Measurements from ENCODE around the gene PLXND1.

The PLXND1 gene

DNA sequence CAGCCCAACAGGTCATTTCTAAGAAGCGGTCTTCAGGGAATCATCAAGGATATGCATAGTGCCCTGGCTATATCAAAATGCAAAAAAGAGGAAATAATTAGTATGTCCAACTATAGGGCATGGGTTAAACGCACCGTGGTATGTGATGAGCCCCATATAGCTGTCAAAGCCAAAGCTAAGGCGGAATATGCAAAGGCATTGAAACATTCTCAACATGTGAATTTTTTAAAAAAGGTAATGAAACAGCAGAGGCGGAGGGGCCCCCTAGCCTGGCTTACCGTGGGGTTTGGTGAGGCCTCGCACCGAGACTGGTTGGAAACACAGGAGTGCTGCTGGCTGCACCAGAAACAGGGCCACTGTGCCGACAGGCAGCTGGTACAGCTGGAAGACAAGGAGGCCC, 23.2 kb downstream of the PLXND1 start:
- no peak overlapping the region for H3K4me3 ChIP-seq (ENCODE audit: low read depth, low read length)
- DNase-seq (ENCODE audit: low read depth) = no peak
- TF ChIP-seq, protein P1, sequence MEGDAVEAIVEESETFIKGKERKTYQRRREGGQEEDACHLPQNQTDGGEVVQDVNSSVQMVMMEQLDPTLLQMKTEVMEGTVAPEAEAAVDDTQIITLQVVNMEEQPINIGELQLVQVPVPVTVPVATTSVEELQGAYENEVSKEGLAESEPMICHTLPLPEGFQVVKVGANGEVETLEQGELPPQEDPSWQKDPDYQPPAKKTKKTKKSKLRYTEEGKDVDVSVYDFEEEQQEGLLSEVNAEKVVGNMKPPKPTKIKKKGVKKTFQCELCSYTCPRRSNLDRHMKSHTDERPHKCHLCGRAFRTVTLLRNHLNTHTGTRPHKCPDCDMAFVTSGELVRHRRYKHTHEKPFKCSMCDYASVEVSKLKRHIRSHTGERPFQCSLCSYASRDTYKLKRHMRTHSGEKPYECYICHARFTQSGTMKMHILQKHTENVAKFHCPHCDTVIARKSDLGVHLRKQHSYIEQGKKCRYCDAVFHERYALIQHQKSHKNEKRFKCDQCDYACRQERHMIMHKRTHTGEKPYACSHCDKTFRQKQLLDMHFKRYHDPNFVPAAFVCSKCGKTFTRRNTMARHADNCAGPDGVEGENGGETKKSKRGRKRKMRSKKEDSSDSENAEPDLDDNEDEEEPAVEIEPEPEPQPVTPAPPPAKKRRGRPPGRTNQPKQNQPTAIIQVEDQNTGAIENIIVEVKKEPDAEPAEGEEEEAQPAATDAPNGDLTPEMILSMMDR (IDR thresholded peaks at IDR 0.05; ENCODE audit: control insufficient read depth, extremely low read depth, insufficient read depth) = no peak

DNA sequence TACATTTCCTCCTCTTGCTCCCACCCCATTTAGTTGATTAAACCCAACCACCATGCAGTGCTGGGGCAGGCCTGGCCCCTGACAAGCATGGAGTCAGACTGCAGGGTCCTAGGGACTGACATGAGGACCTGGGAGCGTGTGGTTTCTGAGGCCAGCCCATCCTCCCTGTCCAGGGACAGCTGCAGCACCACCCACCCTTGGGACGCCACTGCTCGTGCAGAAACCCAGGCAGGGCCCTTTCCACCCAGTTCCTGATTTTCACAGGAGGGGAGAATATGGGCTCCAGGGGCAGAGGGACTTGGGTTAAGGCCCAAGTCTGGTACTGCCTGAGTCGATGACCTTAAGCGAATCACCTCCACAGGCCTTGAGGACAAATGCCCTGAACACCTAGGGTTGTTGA, 23.7 kb downstream of the PLXND1 start:
- TF ChIP-seq, protein P1 (IDR thresholded peaks at IDR 0.05; ENCODE audit: control insufficient read depth, extremely low read depth, insufficient read depth) = no peak
- no peak for DNase-seq (ENCODE audit: low read depth)
- H3K4me3 ChIP-seq (ENCODE audit: low read depth, low read length) = no peak overlapping the region

DNA sequence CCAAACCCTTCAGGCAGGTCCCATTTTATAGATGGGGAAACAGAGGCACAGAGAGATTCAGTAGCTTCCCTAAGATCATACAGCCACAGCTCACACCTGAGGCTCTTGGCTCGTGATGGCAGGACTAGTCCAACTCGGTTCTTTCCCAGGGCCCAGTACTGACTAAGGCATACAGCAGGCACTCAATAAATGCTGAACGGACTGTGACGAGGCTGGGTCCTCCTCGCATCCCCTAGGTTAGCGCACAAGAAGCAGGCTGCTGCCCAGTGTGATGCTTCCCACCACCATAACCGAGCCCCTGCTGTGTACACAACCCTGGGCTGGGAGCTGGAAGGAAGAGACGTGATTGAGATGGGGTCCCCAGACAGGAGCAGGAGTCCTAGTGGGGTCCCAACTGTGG, 24.9 kb downstream of the PLXND1 start:
- no peak for DNase-seq (ENCODE audit: low read depth)
- TF ChIP-seq, protein P1 (IDR thresholded peaks at IDR 0.05; ENCODE audit: control insufficient read depth, extremely low read depth, insufficient read depth) = no peak
- no peak overlapping the region for H3K4me3 ChIP-seq (ENCODE audit: low read depth, low read length)

DNA sequence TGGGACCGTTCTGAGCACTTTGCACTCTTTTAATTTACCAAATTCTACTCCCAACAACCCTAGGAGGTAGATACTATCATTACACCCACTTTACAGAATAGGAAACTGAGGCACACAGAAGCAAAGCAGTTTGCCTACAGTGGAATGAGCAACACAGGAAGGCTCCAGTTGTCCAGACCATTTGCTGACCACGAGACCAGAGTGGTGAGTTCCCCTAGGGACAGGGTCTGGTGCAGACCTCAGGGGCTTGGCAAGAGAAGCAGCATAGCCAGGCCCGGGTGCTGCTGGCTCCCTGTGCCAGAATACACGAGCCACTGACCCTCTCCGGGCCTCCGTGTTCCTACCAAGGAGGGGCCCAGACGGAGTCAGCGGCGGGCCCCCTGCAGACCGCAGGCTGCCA, 26.5 kb downstream of the PLXND1 start:
- no peak overlapping the region for H3K4me3 ChIP-seq (ENCODE audit: low read depth, low read length)
- TF ChIP-seq, protein P1 (IDR thresholded peaks at IDR 0.05; ENCODE audit: control insufficient read depth, extremely low read depth, insufficient read depth) = no peak
- DNase-seq (ENCODE audit: low read depth) = no peak

DNA sequence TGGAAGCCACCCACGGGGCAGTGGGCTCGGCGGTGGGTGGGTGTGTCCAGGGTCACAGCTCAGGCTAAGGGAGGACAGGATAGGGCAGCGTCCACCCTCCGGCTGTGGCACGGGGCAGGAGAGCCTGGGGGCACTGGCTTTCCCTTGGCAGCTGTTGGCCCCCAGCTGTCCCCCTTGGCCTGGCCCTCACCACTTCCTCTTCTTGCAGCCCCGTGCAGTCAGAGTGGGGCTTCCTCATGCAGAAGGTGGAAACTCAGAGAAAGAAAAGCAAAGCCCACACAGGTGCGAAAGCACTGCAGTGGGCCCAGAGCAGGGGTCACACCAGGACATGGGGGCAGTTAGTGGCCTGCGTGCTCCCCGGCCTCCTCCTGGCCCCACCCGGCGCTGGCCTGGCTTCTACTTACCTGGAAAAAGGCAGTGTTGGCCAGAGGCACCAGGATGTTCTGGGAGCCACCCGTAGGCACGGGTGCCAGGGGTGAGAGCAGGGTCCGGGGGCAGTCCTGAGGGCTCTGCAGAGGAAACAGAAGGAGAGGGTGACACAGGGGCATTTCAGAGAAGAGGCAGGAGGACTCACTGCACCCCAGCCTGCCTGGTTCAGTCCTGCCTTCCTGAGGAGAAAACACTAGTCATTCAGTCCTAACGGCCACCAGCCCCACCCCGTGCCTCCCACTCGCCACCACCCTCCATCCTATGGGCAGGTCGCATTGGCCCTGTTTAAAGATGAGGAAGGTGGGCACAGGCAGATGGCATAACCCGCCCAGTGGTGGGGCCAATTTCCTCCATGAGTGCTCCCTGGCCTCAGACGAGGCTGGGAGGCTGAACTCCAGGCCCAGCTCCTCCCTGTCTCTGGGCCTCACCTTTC, 28.3 kb downstream of the PLXND1 start:
- DNase-seq (ENCODE audit: low read depth) = no peak
- H3K4me3 ChIP-seq (ENCODE audit: low read depth, low read length) = no peak overlapping the region

DNA sequence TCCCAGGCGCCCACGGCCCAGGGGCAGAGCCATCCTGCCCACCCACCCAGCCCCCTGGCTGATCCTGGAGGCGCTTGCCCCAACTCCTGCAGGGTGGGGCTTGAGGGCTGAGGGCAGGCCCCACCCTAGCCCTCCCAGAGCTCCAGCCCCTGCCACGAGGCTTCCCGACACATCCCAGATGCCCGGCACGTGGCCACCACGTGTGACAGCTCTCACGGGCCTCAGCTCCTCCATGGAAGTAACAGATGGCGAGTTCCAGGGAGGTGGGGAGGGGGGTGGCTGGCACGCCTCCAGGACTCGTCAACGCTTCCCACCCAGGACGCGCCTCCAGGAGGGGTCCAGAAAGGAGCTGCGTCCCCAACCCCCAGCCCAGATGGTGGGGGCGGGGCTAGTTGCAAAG, 29.1 kb downstream of the PLXND1 start:
- no peak overlapping the region for H3K4me3 ChIP-seq (ENCODE audit: low read depth, low read length)
- DNase-seq (ENCODE audit: low read depth) = no peak
- TF ChIP-seq, protein P1 (IDR thresholded peaks at IDR 0.05; ENCODE audit: control insufficient read depth, extremely low read depth, insufficient read depth) = no peak

More for the DNA sequence above, 28.3 kb downstream of the PLXND1 start:
- TF ChIP-seq, protein P1 (IDR thresholded peaks at IDR 0.05; ENCODE audit: control insufficient read depth, extremely low read depth, insufficient read depth) = no peak
